GM10847 (cell line): Measurements from ENCODE around the gene AP1M2.

Experiments
- POLR2A ChIP-seq: IDR thresholded peaks from 2 replicates; pipeline ENCODE4 v1.6.1; 2011; ENCODE audit not compliant: insufficient read length; ENCODE audit errors: extremely low read depth

Gene AP1M2

GRCh38 chr19:10587022-10587838 is at the start of gene AP1M2:
Gene AP1M2 (minus strand): TSS chr19:10587312. CDS start chr19:10587231, 81 bp downstream.
- TF ChIP-seq POLR2A: no peak

- no peak for TF ChIP-seq POLR2A
Observed at GRCh38 chr19:10636304-10636972, 49.3 kb upstream of the AP1M2 start.

- no peak for TF ChIP-seq POLR2A
Observed at GRCh38 chr19:10634963-10635362, 47.9 kb upstream of the AP1M2 start.

GRCh38 chr19:10634430-10634829 is 47.3 kb upstream of the AP1M2 start:
- no peak for TF ChIP-seq POLR2A

GRCh38 chr19:10631874-10632273 is 44.8 kb upstream of the AP1M2 start:
- no peak for TF ChIP-seq POLR2A

GRCh38 chr19:10625762-10626138 is 38.6 kb upstream of the AP1M2 start:
- TF ChIP-seq POLR2A: no peak

- TF ChIP-seq POLR2A: no peak
Observed at GRCh38 chr19:10625003-10625761, 38.1 kb upstream of the AP1M2 start, which contains the start of gene SLC44A2. Gene SLC44A2 (plus strand): TSS chr19:10625553. CDS start chr19:10625634, 81 bp downstream.

GRCh38 chr19:10624585-10624984 is 37.5 kb upstream of the AP1M2 start:
- TF ChIP-seq POLR2A: no peak

GRCh38 chr19:10621966-10622365 is 34.9 kb upstream of the AP1M2 start:
- no peak for TF ChIP-seq POLR2A

GRCh38 chr19:10620786-10621185 is 33.7 kb upstream of the AP1M2 start:
- no peak for TF ChIP-seq POLR2A

- no peak for TF ChIP-seq POLR2A
Observed at GRCh38 chr19:10618846-10619245, 31.7 kb upstream of the AP1M2 start.

GRCh38 chr19:10617409-10618121 is 30.5 kb upstream of the AP1M2 start:
- TF ChIP-seq POLR2A: no peak

- no peak for TF ChIP-seq POLR2A
Observed at GRCh38 chr19:10615429-10616023, 28.4 kb upstream of the AP1M2 start.

GRCh38 chr19:10612499-10613119 is 25.5 kb upstream of the AP1M2 start:
- no peak for TF ChIP-seq POLR2A
